Liver (tissue), 9 donors: Measurements from ENCODE around the gene PAIP2. TPM values are rescaled to one million over a fixed set of nuclear protein-coding genes. Genes with fewer than 3 reads are reported as not detected.
"Not testable (repeated sequence)": the region's sequence is repeated elsewhere in the genome, so short reads cannot be mapped to it uniquely, and the experiment has no call there.

Experiments
- DNase-seq: peaks from one replicate; pipeline ENCODE4 v3.0.0-alpha.2; 2017; ENCODE audit warnings: low spot score
- H3K27ac ChIP-seq, 2 donors: one replicate each; pipeline ENCODE4 v1.7.0; 2013; ENCODE audit warnings: inconsistent platforms in 2 of 2, low read length in 2 of 2, control low read depth in 1 of 2, low read depth in 1 of 2, mild to moderate bottlenecking in 1 of 2
- H3K27me3 ChIP-seq, 4 donors: one replicate each; pipeline versions ENCODE4 v1.6.1 to v1.7.0; 2013; ENCODE audit warnings: low read length in 3 of 4, inconsistent platforms in 1 of 4, mild to moderate bottlenecking in 1 of 4, moderate library complexity in 1 of 4; ENCODE audit not compliant: control insufficient read depth in 4 of 4, insufficient read depth in 4 of 4
- H3K36me3 ChIP-seq, 4 donors: one replicate each; pipeline versions ENCODE4 v1.6.1 to v1.7.0; 2013; ENCODE audit warnings: low read length in 3 of 4, mild to moderate bottlenecking in 3 of 4, low read depth in 1 of 4, moderate library complexity in 1 of 4; ENCODE audit not compliant: control insufficient read depth in 4 of 4, insufficient read depth in 3 of 4
- H3K4me1 ChIP-seq, 4 donors: one replicate each; pipeline versions ENCODE4 v1.6.1 to v1.7.0; 2013; ENCODE audit warnings: low read length in 3 of 4, mild to moderate bottlenecking in 3 of 4, moderate library complexity in 1 of 4; ENCODE audit not compliant: control insufficient read depth in 4 of 4, insufficient read depth in 4 of 4
- H3K4me3 ChIP-seq, 3 donors: one replicate each; pipeline versions ENCODE4 v1.6.1 to v1.7.0; 2013; ENCODE audit warnings: low read length in 3 of 3, control low read depth in 1 of 3, low read depth in 1 of 3, mild to moderate bottlenecking in 1 of 3
- H3K9ac ChIP-seq, 2 donors: one replicate each; pipeline ENCODE4 v1.7.0; 2013; ENCODE audit warnings: low read length in 2 of 2, mild to moderate bottlenecking in 2 of 2, moderate library complexity in 2 of 2, control low read depth in 1 of 2, low read depth in 1 of 2
- H3K9me3 ChIP-seq, 4 donors: one replicate each; pipeline versions ENCODE4 v1.6.1 to v1.7.0; 2013; ENCODE audit warnings: low read length in 3 of 4; ENCODE audit not compliant: control insufficient read depth in 4 of 4
- CTCF ChIP-seq: fragments of 150-350 bp; IDR thresholded peaks from 2 replicates; pipeline ENCODE4 v1.5.1; 2017; ENCODE audit warnings: improper control_type of control experiment, low read depth, low read length; ENCODE audit not compliant: missing input control
- FOXA1 ChIP-seq: IDR thresholded peaks from 2 replicates; pipeline ENCODE4 v1.6.1; 2016; ENCODE audit warnings: antibody characterized with exemption
- FOXA2 ChIP-seq: IDR thresholded peaks from 2 replicates; pipeline ENCODE4 v1.6.1; 2016; ENCODE audit warnings: antibody characterized with exemption
- HNF4A ChIP-seq, 2 donors: conservative IDR thresholded peaks; 2 replicates each; pipeline ENCODE4 v1.6.1; 2016; ENCODE audit warnings: antibody characterized with exemption in 2 of 2, mild to moderate bottlenecking in 2 of 2
- HNF4G ChIP-seq: IDR thresholded peaks from 2 replicates; pipeline ENCODE4 v1.6.1; 2016; ENCODE audit warnings: antibody characterized with exemption
- JUND ChIP-seq, 2 donors: IDR thresholded peaks; 2 replicates each; pipeline ENCODE4 v1.6.1; 2016; ENCODE audit warnings: antibody characterized with exemption in 2 of 2
- MAX ChIP-seq: IDR thresholded peaks from 2 replicates; pipeline ENCODE4 v1.6.1; 2016; ENCODE audit warnings: antibody characterized with exemption
- REST ChIP-seq: IDR thresholded peaks from 2 replicates; pipeline ENCODE4 v1.6.1; 2016; ENCODE audit warnings: antibody characterized with exemption, mild to moderate bottlenecking
- WGBS: extraction: QIAGEN DNeasy Blood & Tissue Kit; methylation state at CpG from one replicate; pipeline ENCODE4 v1.1.7; 2013; 5-methylcytosine and 5-hydroxymethylcytosine counted together
- polyA plus RNA-seq, 2 donors: library from polyadenylated mRNA; stranded (reverse) in 1 of 2; unstranded in 1 of 2; fragments of 200-250 nt in 1 of 2; fragments of >200 nt in 1 of 2; fragmentation: Nextera tagmentation in 1 of 2; extraction: Ambion mirVana in 1 of 2; gene quantifications; one replicate each; pipeline versions ENCODE4 v1.2.1 to v1.2.3, GENCODE V29; 2013 to 2015
- total RNA-seq, 2 donors: library from RNA; depleted of rRNA; stranded (reverse); fragments of >200 nt; gene quantifications; one replicate each; pipeline ENCODE4 v1.2.3, GENCODE V29; 2014
- TF ChIP-seq, protein P1 (sequence below): IDR thresholded peaks from 2 replicates; pipeline ENCODE4 v1.6.1; 2016; ENCODE audit warnings: antibody characterized with exemption
- TF ChIP-seq, protein P2 (sequence below): IDR thresholded peaks from 2 replicates; pipeline ENCODE4 v1.6.1; 2016; ENCODE audit warnings: antibody characterized with exemption
- donor health status: healthy.
- donor health status: healthy.
- donor health status: healthy.
- donor health status: healthy.
- donor health status: healthy.

PAIP2 gene
- total and polyA plus RNA-seq, 4 donors: 41.5 to 63.2 (median 45.1) TPM

- peaks cover 0 to 2% (median 0%) of the 10 kb centered on the region in 4 donors for H3K36me3 ChIP-seq
- no peak overlapping the region for H3K27ac ChIP-seq
- no peak for TF ChIP-seq MAX
- TF ChIP-seq CTCF: no peak
- no peak for TF ChIP-seq FOXA1
- TF ChIP-seq REST: no peak
- no peak for TF ChIP-seq HNF4G
- TF ChIP-seq JUND (IDR thresholded peaks at IDR 0.05): no peak
- TF ChIP-seq, protein P1, sequence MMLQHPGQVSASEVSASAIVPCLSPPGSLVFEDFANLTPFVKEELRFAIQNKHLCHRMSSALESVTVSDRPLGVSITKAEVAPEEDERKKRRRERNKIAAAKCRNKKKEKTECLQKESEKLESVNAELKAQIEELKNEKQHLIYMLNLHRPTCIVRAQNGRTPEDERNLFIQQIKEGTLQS: no peak
- TF ChIP-seq HNF4A (conservative IDR thresholded peaks at IDR 0.05): no peak
- TF ChIP-seq, protein P2, sequence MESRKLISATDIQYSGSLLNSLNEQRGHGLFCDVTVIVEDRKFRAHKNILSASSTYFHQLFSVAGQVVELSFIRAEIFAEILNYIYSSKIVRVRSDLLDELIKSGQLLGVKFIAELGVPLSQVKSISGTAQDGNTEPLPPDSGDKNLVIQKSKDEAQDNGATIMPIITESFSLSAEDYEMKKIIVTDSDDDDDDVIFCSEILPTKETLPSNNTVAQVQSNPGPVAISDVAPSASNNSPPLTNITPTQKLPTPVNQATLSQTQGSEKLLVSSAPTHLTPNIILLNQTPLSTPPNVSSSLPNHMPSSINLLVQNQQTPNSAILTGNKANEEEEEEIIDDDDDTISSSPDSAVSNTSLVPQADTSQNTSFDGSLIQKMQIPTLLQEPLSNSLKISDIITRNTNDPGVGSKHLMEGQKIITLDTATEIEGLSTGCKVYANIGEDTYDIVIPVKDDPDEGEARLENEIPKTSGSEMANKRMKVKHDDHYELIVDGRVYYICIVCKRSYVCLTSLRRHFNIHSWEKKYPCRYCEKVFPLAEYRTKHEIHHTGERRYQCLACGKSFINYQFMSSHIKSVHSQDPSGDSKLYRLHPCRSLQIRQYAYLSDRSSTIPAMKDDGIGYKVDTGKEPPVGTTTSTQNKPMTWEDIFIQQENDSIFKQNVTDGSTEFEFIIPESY: no peak
- TF ChIP-seq FOXA2: no peak
- H3K4me1 ChIP-seq: peaks cover 6 to 23% (median 14%) of the 10 kb centered on the region in 4 donors
- H3K9me3 ChIP-seq: no peaks in the 10 kb centered on the region
- no peaks in the 10 kb centered on the region for H3K27me3 ChIP-seq
- DNase-seq: no peak
- no peak overlapping the region for H3K4me3 ChIP-seq
- no peak overlapping the region for H3K9ac ChIP-seq
These were observed 32.9 kb upstream of the PAIP2 start for GRCh38 chr5:139308797-139309196.

DNA sequence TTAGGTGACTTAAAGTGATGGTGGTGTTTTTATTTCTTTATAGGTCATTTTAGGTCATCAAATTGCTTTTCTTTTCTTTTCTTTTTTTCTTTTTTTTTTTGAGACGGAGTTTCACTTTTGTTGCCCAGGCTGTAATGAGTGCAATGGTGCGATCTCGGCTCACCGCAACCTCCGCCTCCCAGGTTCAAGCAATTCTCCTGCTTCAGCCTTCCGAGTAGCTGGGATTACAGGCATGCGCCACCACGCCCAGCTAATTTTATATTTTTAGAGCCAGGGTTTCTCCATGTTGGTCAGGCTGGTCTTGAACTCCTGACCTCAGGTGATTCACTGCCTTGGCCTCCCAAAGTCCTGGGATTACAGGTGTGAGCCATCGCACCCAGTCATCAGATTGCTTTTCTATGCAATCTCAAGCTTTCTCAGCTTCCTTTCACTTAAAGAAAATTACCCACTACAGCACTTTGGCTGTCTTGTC is 30.9 kb upstream of the PAIP2 start:
- not testable (repeated sequence) for H3K36me3 ChIP-seq
- WGBS: 89% methylated on average over 9 of the region's 9 CpGs
- peaks cover 0 to 21% (median 5%) of the 10 kb centered on the region in 4 donors for H3K4me1 ChIP-seq

More for the DNA sequence above, 30.9 kb upstream of the PAIP2 start:
- not testable (repeated sequence) for H3K27ac ChIP-seq, H3K27me3 ChIP-seq, H3K9me3 ChIP-seq, DNase-seq, H3K9ac ChIP-seq, H3K4me3 ChIP-seq
